WTC11 (cell line): ENCODE measurements around the gene RIN3. TPM values are rescaled to one million over a fixed set of nuclear protein-coding genes. Genes with fewer than 3 reads are reported as not detected.

ENCODE experiments used
- ATAC-seq: fragments of 200-7000 bp; cut with Tn5 transposase; 2 replicates; pipeline ENCODE4 v1.10.0; 2021; ENCODE audit warnings: mild to moderate bottlenecking, moderate library complexity
- CTCF ChIA-PET: fragments of 300-600 bp; sonication (Branson Sonifier 250); formaldehyde crosslinking; loops from one replicate; lab custom pipeline; 2021; ENCODE audit warnings: antibody characterized with exemption; lab: Charles Lee
- POLR2A ChIA-PET: fragments of 350-600 bp; sonication (Branson Sonifier 250); formaldehyde crosslinking; loops from one replicate; lab custom pipeline; 2021; ENCODE audit warnings: antibody characterized with exemption; lab: Charles Lee
- DNase-seq: peaks from one replicate; pipeline ENCODE4 v3.0.0; 2021; ENCODE audit warnings: low spot score
- H3K27ac Mint-ChIP-seq: 2 replicates; pipeline ENCODE4 v1.8.0; 2021; ENCODE audit warnings: mixed read lengths
- H3K27me3 Mint-ChIP-seq: 2 replicates; pipeline ENCODE4 v1.8.0; 2021; ENCODE audit warnings: low read depth, mild to moderate bottlenecking, moderate library complexity, mixed read lengths
- H3K36me3 Mint-ChIP-seq: 2 replicates; pipeline ENCODE4 v1.8.0; 2021; ENCODE audit warnings: mixed read lengths
- H3K4me1 Mint-ChIP-seq: 2 replicates; pipeline ENCODE4 v1.8.0; 2022; ENCODE audit warnings: mixed read lengths
- H3K4me3 Mint-ChIP-seq: 2 replicates; pipeline ENCODE4 v1.8.0; 2021; ENCODE audit warnings: mild to moderate bottlenecking, moderate library complexity, mixed read lengths
- H3K9me3 Mint-ChIP-seq: 2 replicates; pipeline ENCODE4 v1.8.0; 2021; ENCODE audit warnings: mixed read lengths
- AFF4 ChIP-seq: sonication (generic); formaldehyde crosslinking; IDR thresholded peaks from 2 replicates; pipeline ENCODE4 v1.8.1; 2023; ENCODE audit warnings: mild to moderate bottlenecking, missing genetic modification reagents, borderline replicate concordance
- CREM ChIP-seq: sonication (generic); formaldehyde crosslinking; IDR thresholded peaks from 2 replicates; pipeline ENCODE4 v1.8.1; 2022; ENCODE audit warnings: mild to moderate bottlenecking, missing genetic modification reagents, moderate library complexity
- KAT7 ChIP-seq: sonication (generic); formaldehyde crosslinking; IDR thresholded peaks from 2 replicates; pipeline ENCODE4 v1.8.1; 2023; ENCODE audit warnings: missing genetic modification reagents, mild to moderate bottlenecking, borderline replicate concordance
- NR2C2 ChIP-seq: sonication (generic); formaldehyde crosslinking; IDR thresholded peaks from 2 replicates; pipeline ENCODE4 v1.8.0; 2022; ENCODE audit warnings: mild to moderate bottlenecking, missing genetic modification reagents
- SOX15 ChIP-seq: fragments of 250-450 bp; sonication (Bioruptor Pico); IDR thresholded peaks from 2 replicates; pipeline ENCODE4 v1.9.0; 2021; ENCODE audit warnings: mild to moderate bottlenecking
- TP53 ChIP-seq: sonication (generic); formaldehyde crosslinking; IDR thresholded peaks from 2 replicates; pipeline ENCODE4 v1.8.1; 2023; ENCODE audit warnings: mild to moderate bottlenecking, missing genetic modification reagents
- ZNF396 ChIP-seq: fragments of 250-450 bp; sonication (Bioruptor Pico); IDR thresholded peaks from 2 replicates; pipeline ENCODE4 v1.8.0; 2021; ENCODE audit warnings: mild to moderate bottlenecking, moderate library complexity, borderline replicate concordance
- ZNF416 ChIP-seq: fragments of 250-450 bp; sonication (Bioruptor Pico); IDR thresholded peaks from 2 replicates; pipeline ENCODE4 v1.9.0; 2021; ENCODE audit warnings: mild to moderate bottlenecking, inconsistent platforms
- ZNF671 ChIP-seq: fragments of 250-450 bp; sonication (Bioruptor Pico); IDR thresholded peaks from 2 replicates; pipeline ENCODE4 v1.8.0; 2021; ENCODE audit warnings: mild to moderate bottlenecking
- total RNA-seq: library from RNA; stranded (reverse); gene quantifications from 3 replicates; pipeline ENCODE4 v1.2.3, GENCODE V29; 2021
- TF ChIP-seq, protein P1 (sequence below): fragments of 250-450 bp; sonication (Bioruptor Pico); IDR thresholded peaks from 2 replicates; pipeline ENCODE4 v1.8.0; 2021; ENCODE audit warnings: mild to moderate bottlenecking
- TF ChIP-seq, protein P2 (sequence below): sonication (generic); formaldehyde crosslinking; IDR thresholded peaks from 2 replicates; pipeline ENCODE4 v1.8.1; 2023; ENCODE audit warnings: mild to moderate bottlenecking, missing genetic modification reagents, moderate library complexity
- TF ChIP-seq, protein P3 (sequence below): sonication (generic); formaldehyde crosslinking; IDR thresholded peaks from 2 replicates; pipeline ENCODE4 v1.8.1; 2022; ENCODE audit warnings: low read depth, mild to moderate bottlenecking, moderate library complexity, missing genetic modification reagents, borderline replicate concordance
- TF ChIP-seq, protein P4 (sequence below): fragments of 250-450 bp; sonication (Bioruptor Pico); IDR thresholded peaks from 2 replicates; pipeline ENCODE4 v1.9.0; 2021; ENCODE audit warnings: mild to moderate bottlenecking
- TF ChIP-seq, protein P5 (sequence below): sonication (generic); formaldehyde crosslinking; IDR thresholded peaks from 2 replicates; pipeline ENCODE4 v1.8.0; 2022; ENCODE audit warnings: missing genetic modification reagents
- TF ChIP-seq, protein P6 (sequence below): sonication (generic); formaldehyde crosslinking; IDR thresholded peaks from 2 replicates; pipeline ENCODE4 v1.8.1; 2022; ENCODE audit warnings: missing genetic modification reagents, borderline replicate concordance

Gene RIN3
- total RNA-seq, 1 experiment from 2014 or later, result 3.3 TPM

DNA sequence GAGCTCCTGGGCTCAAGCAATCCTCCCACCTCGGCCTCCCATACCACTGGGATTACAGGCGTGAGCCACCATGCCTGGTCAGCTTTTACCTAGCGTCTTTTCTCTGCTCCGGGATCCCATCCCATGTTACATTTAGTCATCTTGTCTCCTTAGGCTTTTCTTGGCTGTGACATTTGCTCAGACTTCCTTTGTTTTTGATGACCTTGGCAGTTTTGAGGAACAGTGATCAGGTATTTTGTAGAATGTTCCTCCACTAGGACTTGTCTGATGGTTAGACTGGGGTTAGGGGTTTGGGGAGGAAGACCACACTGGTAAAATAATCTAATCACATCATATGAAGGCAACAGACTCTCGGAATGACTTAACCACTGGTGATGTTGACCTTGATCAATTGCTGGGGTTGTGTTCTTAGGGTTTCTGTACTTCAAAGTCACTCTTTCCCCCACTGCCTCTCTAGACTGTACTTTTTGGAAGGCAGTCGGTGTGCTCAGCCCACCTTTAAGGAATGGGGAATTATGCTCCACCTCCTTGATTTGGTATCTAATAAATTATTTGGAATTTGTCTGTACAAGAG, 48.4 kb downstream of the RIN3 start:
- H3K27me3 Mint-ChIP-seq, result no peaks in the 10 kb centered on the region
- peaks cover 4% of the 10 kb centered on the region for H3K4me1 Mint-ChIP-seq
- ATAC-seq, result no peak
- TF ChIP-seq, protein P1, sequence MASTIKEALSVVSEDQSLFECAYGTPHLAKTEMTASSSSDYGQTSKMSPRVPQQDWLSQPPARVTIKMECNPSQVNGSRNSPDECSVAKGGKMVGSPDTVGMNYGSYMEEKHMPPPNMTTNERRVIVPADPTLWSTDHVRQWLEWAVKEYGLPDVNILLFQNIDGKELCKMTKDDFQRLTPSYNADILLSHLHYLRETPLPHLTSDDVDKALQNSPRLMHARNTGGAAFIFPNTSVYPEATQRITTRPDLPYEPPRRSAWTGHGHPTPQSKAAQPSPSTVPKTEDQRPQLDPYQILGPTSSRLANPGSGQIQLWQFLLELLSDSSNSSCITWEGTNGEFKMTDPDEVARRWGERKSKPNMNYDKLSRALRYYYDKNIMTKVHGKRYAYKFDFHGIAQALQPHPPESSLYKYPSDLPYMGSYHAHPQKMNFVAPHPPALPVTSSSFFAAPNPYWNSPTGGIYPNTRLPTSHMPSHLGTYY (CRISPR knock-in tag), result no peak
- TF ChIP-seq, protein P2, sequence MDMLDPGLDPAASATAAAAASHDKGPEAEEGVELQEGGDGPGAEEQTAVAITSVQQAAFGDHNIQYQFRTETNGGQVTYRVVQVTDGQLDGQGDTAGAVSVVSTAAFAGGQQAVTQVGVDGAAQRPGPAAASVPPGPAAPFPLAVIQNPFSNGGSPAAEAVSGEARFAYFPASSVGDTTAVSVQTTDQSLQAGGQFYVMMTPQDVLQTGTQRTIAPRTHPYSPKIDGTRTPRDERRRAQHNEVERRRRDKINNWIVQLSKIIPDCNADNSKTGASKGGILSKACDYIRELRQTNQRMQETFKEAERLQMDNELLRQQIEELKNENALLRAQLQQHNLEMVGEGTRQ (CRISPR knock-in tag), result no peak
- TF ChIP-seq NR2C2 (CRISPR knock-in tag) (no peak), AFF4 (CRISPR knock-in tag) (no peak), ZNF396 (CRISPR knock-in tag) (no peak), ZNF671 (CRISPR knock-in tag) (no peak), KAT7 (CRISPR knock-in tag) (no peak), TP53 (CRISPR knock-in tag) (no peak), CREM (CRISPR knock-in tag) (no peak), ZNF416 (no peak), SOX15 (CRISPR knock-in tag) (no peak)
- TF ChIP-seq, protein P3, sequence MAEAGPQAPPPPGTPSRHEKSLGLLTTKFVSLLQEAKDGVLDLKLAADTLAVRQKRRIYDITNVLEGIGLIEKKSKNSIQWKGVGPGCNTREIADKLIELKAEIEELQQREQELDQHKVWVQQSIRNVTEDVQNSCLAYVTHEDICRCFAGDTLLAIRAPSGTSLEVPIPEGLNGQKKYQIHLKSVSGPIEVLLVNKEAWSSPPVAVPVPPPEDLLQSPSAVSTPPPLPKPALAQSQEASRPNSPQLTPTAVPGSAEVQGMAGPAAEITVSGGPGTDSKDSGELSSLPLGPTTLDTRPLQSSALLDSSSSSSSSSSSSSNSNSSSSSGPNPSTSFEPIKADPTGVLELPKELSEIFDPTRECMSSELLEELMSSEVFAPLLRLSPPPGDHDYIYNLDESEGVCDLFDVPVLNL, result no peak
- TF ChIP-seq, protein P4, sequence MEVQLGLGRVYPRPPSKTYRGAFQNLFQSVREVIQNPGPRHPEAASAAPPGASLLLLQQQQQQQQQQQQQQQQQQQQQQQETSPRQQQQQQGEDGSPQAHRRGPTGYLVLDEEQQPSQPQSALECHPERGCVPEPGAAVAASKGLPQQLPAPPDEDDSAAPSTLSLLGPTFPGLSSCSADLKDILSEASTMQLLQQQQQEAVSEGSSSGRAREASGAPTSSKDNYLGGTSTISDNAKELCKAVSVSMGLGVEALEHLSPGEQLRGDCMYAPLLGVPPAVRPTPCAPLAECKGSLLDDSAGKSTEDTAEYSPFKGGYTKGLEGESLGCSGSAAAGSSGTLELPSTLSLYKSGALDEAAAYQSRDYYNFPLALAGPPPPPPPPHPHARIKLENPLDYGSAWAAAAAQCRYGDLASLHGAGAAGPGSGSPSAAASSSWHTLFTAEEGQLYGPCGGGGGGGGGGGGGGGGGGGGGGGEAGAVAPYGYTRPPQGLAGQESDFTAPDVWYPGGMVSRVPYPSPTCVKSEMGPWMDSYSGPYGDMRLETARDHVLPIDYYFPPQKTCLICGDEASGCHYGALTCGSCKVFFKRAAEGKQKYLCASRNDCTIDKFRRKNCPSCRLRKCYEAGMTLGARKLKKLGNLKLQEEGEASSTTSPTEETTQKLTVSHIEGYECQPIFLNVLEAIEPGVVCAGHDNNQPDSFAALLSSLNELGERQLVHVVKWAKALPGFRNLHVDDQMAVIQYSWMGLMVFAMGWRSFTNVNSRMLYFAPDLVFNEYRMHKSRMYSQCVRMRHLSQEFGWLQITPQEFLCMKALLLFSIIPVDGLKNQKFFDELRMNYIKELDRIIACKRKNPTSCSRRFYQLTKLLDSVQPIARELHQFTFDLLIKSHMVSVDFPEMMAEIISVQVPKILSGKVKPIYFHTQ (CRISPR knock-in tag), result no peak
- TF ChIP-seq, protein P5, sequence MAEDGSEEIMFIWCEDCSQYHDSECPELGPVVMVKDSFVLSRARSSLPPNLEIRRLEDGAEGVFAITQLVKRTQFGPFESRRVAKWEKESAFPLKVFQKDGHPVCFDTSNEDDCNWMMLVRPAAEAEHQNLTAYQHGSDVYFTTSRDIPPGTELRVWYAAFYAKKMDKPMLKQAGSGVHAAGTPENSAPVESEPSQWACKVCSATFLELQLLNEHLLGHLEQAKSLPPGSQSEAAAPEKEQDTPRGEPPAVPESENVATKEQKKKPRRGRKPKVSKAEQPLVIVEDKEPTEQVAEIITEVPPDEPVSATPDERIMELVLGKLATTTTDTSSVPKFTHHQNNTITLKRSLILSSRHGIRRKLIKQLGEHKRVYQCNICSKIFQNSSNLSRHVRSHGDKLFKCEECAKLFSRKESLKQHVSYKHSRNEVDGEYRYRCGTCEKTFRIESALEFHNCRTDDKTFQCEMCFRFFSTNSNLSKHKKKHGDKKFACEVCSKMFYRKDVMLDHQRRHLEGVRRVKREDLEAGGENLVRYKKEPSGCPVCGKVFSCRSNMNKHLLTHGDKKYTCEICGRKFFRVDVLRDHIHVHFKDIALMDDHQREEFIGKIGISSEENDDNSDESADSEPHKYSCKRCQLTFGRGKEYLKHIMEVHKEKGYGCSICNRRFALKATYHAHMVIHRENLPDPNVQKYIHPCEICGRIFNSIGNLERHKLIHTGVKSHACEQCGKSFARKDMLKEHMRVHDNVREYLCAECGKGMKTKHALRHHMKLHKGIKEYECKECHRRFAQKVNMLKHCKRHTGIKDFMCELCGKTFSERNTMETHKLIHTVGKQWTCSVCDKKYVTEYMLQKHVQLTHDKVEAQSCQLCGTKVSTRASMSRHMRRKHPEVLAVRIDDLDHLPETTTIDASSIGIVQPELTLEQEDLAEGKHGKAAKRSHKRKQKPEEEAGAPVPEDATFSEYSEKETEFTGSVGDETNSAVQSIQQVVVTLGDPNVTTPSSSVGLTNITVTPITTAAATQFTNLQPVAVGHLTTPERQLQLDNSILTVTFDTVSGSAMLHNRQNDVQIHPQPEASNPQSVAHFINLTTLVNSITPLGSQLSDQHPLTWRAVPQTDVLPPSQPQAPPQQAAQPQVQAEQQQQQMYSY (CRISPR knock-in tag), result no peak
- TF ChIP-seq, protein P6, sequence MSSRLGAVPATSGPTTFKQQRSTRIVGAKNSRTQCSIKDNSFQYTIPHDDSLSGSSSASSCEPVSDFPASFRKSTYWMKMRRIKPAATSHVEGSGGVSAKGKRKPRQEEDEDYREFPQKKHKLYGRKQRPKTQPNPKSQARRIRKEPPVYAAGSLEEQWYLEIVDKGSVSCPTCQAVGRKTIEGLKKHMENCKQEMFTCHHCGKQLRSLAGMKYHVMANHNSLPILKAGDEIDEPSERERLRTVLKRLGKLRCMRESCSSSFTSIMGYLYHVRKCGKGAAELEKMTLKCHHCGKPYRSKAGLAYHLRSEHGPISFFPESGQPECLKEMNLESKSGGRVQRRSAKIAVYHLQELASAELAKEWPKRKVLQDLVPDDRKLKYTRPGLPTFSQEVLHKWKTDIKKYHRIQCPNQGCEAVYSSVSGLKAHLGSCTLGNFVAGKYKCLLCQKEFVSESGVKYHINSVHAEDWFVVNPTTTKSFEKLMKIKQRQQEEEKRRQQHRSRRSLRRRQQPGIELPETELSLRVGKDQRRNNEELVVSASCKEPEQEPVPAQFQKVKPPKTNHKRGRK (CRISPR knock-in tag), result no peak
- no peak overlapping the region for H3K4me3 Mint-ChIP-seq
- H3K9me3 Mint-ChIP-seq, result peaks cover 7% of the 10 kb centered on the region
- no peak overlapping the region for H3K27ac Mint-ChIP-seq
- CTCF ChIA-PET, result no interaction called here
- peaks cover 2% of the 10 kb centered on the region; the same call in 1 of the 2 replicates for H3K36me3 Mint-ChIP-seq
- POLR2A ChIA-PET, result no interaction called here
- no peak for DNase-seq
